PFSK-1 (cell line): ENCODE results near the gene CDIPT.

Experiments
- FOXP2 ChIP-seq: optimal IDR thresholded peaks from 2 replicates; pipeline ENCODE3; 2011; ENCODE audit warnings: borderline replicate concordance, control low read depth, inconsistent platforms; ENCODE audit not compliant: insufficient read depth; ENCODE audit errors: extremely low read length, extremely low read depth
- POLR2AphosphoS5 ChIP-seq: IDR thresholded peaks from 2 replicates; pipeline ENCODE4 v1.6.1; 2012; ENCODE audit warnings: low read depth, mild to moderate bottlenecking, control low read depth, low read length, moderate library complexity
- REST ChIP-seq, 2 experiments: IDR thresholded peaks; 2 replicates each; pipeline versions ENCODE4 v1.6.1 to v1.8.0; 2011 to 2012; ENCODE audit warnings: low read depth in 2 of 2, low read length in 2 of 2, control low read depth in 1 of 2, inconsistent platforms in 1 of 2, mild to moderate bottlenecking in 1 of 2, moderate library complexity in 1 of 2; ENCODE audit not compliant: insufficient read depth in 1 of 2
- SIN3A ChIP-seq: IDR thresholded peaks from 2 replicates; pipeline ENCODE4 v1.6.1; 2012; ENCODE audit warnings: mild to moderate bottlenecking, low read length, moderate library complexity, borderline replicate concordance; ENCODE audit not compliant: insufficient read depth
- TAF1 ChIP-seq: IDR thresholded peaks from 2 replicates; pipeline ENCODE4 v1.6.1; 2012; ENCODE audit warnings: low read length, control low read depth, borderline replicate concordance; ENCODE audit not compliant: insufficient read depth

Gene CDIPT

DNA sequence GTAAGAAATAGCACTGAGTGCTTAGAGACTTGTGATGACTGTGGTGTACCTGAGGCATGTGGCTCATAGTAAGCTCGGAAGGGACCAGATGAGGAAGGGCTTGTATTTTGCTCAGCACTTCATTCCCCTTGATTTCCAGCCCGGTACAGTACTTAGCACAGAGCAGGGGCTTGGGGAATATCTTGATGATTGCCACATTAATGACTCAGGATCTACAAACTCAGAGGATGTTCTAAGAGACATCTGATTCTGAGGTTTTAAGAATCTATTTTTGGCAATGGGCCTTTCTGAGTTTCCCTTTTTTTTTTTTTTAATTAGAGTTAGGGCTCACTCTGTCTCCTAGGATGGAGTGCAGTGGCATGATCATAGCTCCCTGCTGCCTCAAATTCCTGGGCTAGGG, 46.4 kb upstream of the CDIPT start:
- no peak for TF ChIP-seq SIN3A
- TF ChIP-seq FOXP2, result no peak
- TF ChIP-seq TAF1, result no peak
- TF ChIP-seq POLR2AphosphoS5, result no peak
- TF ChIP-seq REST (IDR thresholded peaks at IDR 0.05; ENCODE audit: insufficient read depth in 1 of 2, low read depth in 2 of 2, low read length in 2 of 2), result no peak

DNA sequence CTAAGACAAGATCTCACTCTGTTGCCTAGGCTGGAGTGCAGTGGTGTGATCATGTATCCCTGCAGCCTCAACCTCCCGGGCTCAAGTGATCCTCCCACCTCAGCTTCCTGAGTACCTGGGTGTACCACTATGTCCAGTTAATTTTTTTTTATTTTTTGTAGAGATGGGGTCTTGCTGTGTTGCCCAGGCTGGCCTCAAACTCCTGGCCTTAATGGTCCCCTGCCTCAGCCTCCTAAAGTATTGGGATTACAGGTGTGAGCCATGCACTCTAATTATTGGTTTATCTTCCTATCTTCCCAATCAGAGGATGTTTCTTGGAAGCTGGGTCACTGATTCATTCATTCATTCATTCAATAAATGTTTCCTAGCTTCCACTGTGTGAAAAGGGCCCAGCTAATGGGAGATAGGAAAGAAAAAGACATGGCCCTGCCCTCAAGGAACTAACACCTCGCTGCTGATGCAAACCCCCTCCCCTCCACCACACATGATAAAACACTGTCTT, 45.7 kb upstream of the CDIPT start:
- TF ChIP-seq REST (IDR thresholded peaks at IDR 0.05; ENCODE audit: insufficient read depth in 1 of 2, low read depth in 2 of 2, low read length in 2 of 2), result no peak
- no peak for TF ChIP-seq FOXP2
- TF ChIP-seq TAF1, result no peak

GRCh38 chr16:29907973-29908372, 44.9 kb upstream of the CDIPT start:
- TF ChIP-seq FOXP2 (no peak), REST (IDR thresholded peaks at IDR 0.05; ENCODE audit: insufficient read depth in 1 of 2, low read depth in 2 of 2, low read length in 2 of 2) (no peak)

DNA sequence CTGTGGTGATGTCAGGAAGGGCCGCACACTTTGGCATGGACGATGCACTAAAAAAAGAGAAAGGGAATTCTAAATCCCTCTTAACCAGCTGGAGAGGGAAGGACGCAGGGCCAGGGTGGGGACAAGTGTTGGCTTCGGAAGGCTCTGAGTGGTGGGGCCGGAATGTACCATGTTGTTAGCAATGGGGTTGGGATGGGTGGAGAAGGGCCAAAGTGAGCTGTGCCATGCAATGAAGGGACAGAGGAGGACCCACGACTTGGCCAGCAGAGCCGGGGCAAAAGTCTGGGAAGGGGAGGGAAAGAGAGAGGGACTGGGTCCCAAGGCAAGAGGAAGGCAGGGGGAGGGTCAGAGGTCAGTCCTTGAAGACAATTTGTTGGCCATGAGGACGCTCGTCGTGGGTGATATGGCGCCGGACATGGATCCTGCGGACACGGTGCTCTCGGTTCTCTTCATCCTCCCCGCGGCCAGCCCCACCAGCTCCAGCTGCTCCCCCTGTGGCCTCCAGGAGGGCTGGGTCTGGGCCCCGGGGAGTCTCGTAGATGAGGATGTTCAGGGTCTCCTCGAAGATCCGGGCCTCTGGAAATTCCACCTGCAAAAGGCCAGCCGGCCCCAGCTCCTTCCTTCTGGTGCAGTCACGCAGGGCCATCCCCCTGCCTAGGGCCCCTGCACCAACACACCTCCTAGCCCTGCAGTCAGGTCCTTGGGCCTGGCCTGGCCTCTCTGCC, 43.7 kb upstream of the CDIPT start:
- no peak for TF ChIP-seq POLR2AphosphoS5
- no peak for TF ChIP-seq REST (IDR thresholded peaks at IDR 0.05; ENCODE audit: insufficient read depth in 1 of 2, low read depth in 2 of 2, low read length in 2 of 2)

- TF ChIP-seq POLR2AphosphoS5 (no peak), REST (IDR thresholded peaks at IDR 0.05; ENCODE audit: insufficient read depth in 1 of 2, low read depth in 2 of 2, low read length in 2 of 2) (no peak), TAF1 (no peak), FOXP2 (no peak), SIN3A (no peak)
Measured at GRCh38 chr16:29905668-29906067, 42.6 kb upstream of the CDIPT start.
